HepG2 (cell line): ENCODE data around the gene FBXL20. TPM values are rescaled to one million over a fixed set of nuclear protein-coding genes. Genes with fewer than 3 reads are reported as not detected.
A peak's percentile ranks its signal among the peaks of the same experiment; 100 is the strongest.

Experiments
- BRD4 ChIP-seq: sonication (generic); formaldehyde crosslinking; IDR thresholded peaks from 2 replicates; pipeline ENCODE4 v1.4.0; 2020; ENCODE audit warnings: missing genetic modification reagents
- MTA3 ChIP-seq: sonication (generic); formaldehyde crosslinking; IDR thresholded peaks from 2 replicates; pipeline ENCODE4 v1.4.0; 2020; ENCODE audit warnings: missing genetic modification reagents
- NBN ChIP-seq: fragments of 450-650 bp; conservative IDR thresholded peaks from 2 replicates; pipeline ENCODE4 v1.6.1; 2017
- NKX3-1 ChIP-seq: sonication (generic); formaldehyde crosslinking; IDR thresholded peaks from 2 replicates; pipeline ENCODE4 v1.5.0; 2020; ENCODE audit warnings: missing genetic modification reagents
- ZNF687 ChIP-seq: sonication (generic); formaldehyde crosslinking; IDR thresholded peaks from 2 replicates; pipeline ENCODE4 v1.5.1; 2020; ENCODE audit warnings: mild to moderate bottlenecking, missing genetic modification reagents, moderate library complexity
- polyA plus RNA-seq, 8 experiments: library from polyadenylated mRNA; depleted of rRNA in 3 of 8; stranded (reverse) in 7 of 8; unstranded in 1 of 8; fragments of >200 nt; fragmentation: Illumina TruSeq in 4 of 8; extraction: Trizol in 4 of 8; gene quantifications; 2 replicates each; pipeline versions ENCODE4 v1.2.1 to v1.2.3, GENCODE V29; 2011 to 2016; ENCODE audit warnings: low read depth in 4 of 8, missing spikeins in 1 of 8, mixed read lengths in 1 of 8; ENCODE audit not compliant: insufficient read depth in 1 of 8
- total RNA-seq, 5 experiments: library from RNA; depleted of rRNA; stranded (reverse); fragments of >200 nt; fragmentation: Illumina TruSeq; extraction: Trizol; gene quantifications; 2 replicates each; pipeline ENCODE4 v1.2.3, GENCODE V29; 2016; ENCODE audit warnings: low read depth in 1 of 5
- TF ChIP-seq, protein P1 (sequence below): sonication (generic); formaldehyde crosslinking; IDR thresholded peaks from 2 replicates; pipeline ENCODE4 v1.5.0; 2020; ENCODE audit warnings: mild to moderate bottlenecking, missing genetic modification reagents
- TF ChIP-seq, protein P2 (sequence below): fragments of 450-650 bp; IDR thresholded peaks from 2 replicates; pipeline ENCODE4 v1.6.1; 2017
- TF ChIP-seq, protein P3 (sequence below): sonication (generic); formaldehyde crosslinking; IDR thresholded peaks from 2 replicates; pipeline ENCODE4 v1.9.0; 2021; ENCODE audit warnings: mild to moderate bottlenecking, missing genetic modification reagents

Gene FBXL20
- total and polyA plus RNA-seq, 2 of the 13 experiments (the other 11 are each of a cell fraction or from before 2014, with no cell fraction given) = 10.2 to 10.3 TPM

DNA sequence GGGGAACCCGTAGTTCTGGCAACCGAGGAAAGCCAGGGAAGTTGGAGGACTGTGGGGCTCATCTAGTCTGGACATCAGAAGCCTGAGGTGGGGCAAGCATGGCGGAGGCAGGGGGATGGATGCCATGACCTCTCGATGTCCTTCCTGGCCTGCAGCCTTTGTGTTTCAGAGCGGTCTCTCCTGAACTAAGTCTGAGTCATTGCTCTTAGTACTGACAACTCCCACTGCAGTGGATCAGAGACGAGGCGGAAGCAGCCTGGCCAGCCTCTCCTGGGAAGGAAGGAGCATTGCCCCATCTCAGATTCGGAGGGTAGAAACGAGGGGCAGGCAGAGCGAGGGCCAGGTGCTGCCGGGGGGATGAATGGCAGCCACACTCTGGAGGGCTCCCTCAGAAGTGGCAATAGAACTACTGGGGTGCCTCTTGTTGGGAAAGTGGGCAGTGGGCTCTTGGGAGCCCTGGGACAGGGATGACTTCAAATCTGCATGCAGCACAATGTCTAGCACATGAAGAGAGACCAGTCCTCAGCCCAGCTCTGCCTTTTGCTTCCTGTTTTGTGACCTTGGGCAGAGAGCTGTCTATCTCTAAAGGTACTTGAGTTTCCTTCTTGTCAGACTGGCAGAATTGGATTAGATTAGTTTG is 172.0 kb downstream of the FBXL20 start (continued):
- peak; percentile 20 for TF ChIP-seq ZNF687 (CRISPR knock-in tag)
- TF ChIP-seq MTA3 (CRISPR knock-in tag) = no peak
- TF ChIP-seq NKX3-1 (CRISPR knock-in tag) = no peak
- TF ChIP-seq, protein P1, sequence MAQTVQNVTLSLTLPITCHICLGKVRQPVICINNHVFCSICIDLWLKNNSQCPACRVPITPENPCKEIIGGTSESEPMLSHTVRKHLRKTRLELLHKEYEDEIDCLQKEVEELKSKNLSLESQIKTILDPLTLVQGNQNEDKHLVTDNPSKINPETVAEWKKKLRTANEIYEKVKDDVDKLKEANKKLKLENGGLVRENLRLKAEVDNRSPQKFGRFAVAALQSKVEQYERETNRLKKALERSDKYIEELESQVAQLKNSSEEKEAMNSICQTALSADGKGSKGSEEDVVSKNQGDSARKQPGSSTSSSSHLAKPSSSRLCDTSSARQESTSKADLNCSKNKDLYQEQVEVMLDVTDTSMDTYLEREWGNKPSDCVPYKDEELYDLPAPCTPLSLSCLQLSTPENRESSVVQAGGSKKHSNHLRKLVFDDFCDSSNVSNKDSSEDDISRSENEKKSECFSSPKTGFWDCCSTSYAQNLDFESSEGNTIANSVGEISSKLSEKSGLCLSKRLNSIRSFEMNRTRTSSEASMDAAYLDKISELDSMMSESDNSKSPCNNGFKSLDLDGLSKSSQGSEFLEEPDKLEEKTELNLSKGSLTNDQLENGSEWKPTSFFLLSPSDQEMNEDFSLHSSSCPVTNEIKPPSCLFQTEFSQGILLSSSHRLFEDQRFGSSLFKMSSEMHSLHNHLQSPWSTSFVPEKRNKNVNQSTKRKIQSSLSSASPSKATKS (CRISPR knock-in tag) = no peak
- TF ChIP-seq, protein P2, sequence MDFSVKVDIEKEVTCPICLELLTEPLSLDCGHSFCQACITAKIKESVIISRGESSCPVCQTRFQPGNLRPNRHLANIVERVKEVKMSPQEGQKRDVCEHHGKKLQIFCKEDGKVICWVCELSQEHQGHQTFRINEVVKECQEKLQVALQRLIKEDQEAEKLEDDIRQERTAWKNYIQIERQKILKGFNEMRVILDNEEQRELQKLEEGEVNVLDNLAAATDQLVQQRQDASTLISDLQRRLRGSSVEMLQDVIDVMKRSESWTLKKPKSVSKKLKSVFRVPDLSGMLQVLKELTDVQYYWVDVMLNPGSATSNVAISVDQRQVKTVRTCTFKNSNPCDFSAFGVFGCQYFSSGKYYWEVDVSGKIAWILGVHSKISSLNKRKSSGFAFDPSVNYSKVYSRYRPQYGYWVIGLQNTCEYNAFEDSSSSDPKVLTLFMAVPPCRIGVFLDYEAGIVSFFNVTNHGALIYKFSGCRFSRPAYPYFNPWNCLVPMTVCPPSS = no peak
- TF ChIP-seq NBN = no peak
- TF ChIP-seq BRD4 (CRISPR knock-in tag) = no peak
- TF ChIP-seq, protein P3, sequence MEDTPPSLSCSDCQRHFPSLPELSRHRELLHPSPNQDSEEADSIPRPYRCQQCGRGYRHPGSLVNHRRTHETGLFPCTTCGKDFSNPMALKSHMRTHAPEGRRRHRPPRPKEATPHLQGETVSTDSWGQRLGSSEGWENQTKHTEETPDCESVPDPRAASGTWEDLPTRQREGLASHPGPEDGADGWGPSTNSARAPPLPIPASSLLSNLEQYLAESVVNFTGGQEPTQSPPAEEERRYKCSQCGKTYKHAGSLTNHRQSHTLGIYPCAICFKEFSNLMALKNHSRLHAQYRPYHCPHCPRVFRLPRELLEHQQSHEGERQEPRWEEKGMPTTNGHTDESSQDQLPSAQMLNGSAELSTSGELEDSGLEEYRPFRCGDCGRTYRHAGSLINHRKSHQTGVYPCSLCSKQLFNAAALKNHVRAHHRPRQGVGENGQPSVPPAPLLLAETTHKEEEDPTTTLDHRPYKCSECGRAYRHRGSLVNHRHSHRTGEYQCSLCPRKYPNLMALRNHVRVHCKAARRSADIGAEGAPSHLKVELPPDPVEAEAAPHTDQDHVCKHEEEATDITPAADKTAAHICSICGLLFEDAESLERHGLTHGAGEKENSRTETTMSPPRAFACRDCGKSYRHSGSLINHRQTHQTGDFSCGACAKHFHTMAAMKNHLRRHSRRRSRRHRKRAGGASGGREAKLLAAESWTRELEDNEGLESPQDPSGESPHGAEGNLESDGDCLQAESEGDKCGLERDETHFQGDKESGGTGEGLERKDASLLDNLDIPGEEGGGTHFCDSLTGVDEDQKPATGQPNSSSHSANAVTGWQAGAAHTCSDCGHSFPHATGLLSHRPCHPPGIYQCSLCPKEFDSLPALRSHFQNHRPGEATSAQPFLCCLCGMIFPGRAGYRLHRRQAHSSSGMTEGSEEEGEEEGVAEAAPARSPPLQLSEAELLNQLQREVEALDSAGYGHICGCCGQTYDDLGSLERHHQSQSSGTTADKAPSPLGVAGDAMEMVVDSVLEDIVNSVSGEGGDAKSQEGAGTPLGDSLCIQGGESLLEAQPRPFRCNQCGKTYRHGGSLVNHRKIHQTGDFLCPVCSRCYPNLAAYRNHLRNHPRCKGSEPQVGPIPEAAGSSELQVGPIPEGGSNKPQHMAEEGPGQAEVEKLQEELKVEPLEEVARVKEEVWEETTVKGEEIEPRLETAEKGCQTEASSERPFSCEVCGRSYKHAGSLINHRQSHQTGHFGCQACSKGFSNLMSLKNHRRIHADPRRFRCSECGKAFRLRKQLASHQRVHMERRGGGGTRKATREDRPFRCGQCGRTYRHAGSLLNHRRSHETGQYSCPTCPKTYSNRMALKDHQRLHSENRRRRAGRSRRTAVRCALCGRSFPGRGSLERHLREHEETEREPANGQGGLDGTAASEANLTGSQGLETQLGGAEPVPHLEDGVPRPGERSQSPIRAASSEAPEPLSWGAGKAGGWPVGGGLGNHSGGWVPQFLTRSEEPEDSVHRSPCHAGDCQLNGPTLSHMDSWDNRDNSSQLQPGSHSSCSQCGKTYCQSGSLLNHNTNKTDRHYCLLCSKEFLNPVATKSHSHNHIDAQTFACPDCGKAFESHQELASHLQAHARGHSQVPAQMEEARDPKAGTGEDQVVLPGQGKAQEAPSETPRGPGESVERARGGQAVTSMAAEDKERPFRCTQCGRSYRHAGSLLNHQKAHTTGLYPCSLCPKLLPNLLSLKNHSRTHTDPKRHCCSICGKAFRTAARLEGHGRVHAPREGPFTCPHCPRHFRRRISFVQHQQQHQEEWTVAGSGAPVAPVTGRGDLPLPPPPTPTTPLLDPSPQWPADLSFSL (CRISPR knock-in tag) = no peak
